HG02943 (cell line): ENCODE results near the gene AMN.

ENCODE experiments used
- ATAC-seq: cut with Tn5 transposase; IDR thresholded peaks from one replicate; pipeline ENCODE4 v1.9.1; 2021; ENCODE audit warnings: mild to moderate bottlenecking, low read depth, moderate library complexity; ENCODE audit not compliant: unreplicated experiment

Gene AMN

GRCh38 chr14:102941419-102942011 lies 19.1 kb downstream of the AMN start:
- ATAC-seq = no peak

- ATAC-seq = no peak
Observed at GRCh38 chr14:102942069-102942468, 19.6 kb downstream of the AMN start.

GRCh38 chr14:102943454-102943853 lies 21.0 kb downstream of the AMN start:
- no peak for ATAC-seq

DNA sequence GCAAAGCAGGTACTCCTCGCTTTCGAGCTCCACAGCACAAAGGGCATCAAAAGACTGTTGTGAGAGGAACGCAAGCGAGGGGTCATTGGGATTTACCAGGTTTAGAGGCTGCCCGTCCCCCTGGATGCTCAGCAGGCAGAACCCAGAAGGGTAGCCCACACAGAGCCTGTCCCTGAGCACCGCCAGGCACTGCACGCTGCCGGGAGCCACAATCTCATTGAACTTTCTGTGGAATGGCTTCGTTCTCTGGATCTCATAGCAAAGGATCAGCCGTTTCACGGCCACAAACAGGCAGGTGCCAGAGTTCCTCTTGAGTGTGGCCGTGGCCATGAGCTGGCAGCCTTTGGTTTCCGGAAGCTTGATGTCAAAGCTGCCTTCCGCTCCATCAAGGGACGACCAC lies 21.5 kb downstream of the AMN start:
- ATAC-seq = no peak

DNA sequence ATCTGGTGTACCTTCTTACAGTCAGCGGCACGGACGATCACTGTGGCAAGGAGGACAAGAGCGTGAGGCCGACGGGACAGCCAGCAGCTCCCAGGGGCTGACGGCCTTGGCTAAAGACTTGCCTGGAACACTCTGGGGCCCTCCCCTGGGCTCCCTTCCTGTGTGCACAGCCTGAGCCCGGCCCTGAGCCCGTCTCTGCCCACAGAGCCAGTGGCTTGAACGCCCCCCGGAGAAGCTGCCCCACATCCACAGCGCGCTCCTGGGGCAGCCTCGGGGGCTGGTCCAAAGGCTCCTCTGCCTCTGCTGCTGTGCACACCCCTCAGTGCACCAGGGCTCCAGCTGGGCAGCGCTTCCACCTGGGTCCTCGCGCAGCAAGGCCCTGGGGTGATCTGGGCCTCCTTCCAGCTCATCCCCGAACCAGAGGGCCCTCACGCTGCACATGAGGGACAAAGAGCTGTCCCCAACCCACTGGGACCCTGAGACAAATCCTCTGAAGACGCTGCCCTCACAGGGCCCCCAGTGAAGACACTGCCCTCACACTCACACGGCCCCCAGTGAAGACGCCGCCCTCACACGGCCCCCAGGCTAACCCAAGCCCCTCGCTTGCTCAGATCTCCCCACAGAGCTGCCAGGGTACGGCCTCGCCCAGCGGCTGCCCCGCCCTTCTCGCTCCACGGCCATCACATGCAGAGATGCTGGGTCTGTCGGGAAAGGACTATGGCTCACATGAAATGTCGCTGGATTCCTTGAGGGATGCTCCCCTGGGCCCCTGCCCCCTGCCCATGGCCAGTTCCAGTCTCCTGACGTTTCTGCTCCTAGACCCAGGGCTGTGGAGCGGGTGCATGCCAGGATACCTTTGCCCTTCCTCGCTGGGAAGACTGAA lies 22.2 kb downstream of the AMN start:
- ATAC-seq = no peak

- no peak for ATAC-seq
Observed at GRCh38 chr14:102945346-102946130, 23.1 kb downstream of the AMN start.

GRCh38 chr14:102947321-102948103 lies 25.0 kb downstream of the AMN start:
- no peak for ATAC-seq

DNA sequence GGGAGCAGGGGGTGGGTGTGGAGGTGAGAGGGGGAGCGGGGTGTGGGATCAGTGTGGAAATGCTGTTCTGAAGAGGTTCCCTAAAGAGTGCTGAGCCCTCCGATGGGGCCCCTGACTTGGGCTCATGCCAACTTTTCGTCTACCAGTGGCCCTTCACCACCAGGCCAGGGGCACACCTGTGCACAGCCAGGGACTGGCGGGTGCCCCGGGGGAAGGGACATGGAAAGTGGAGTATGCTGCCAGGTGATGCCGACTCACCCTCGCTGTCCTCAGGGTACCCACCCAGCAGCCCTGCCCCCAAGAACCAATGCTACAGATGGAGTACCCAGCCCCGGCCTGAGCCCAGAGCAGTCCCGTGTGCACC lies 26.2 kb downstream of the AMN start:
- ATAC-seq = no peak

DNA sequence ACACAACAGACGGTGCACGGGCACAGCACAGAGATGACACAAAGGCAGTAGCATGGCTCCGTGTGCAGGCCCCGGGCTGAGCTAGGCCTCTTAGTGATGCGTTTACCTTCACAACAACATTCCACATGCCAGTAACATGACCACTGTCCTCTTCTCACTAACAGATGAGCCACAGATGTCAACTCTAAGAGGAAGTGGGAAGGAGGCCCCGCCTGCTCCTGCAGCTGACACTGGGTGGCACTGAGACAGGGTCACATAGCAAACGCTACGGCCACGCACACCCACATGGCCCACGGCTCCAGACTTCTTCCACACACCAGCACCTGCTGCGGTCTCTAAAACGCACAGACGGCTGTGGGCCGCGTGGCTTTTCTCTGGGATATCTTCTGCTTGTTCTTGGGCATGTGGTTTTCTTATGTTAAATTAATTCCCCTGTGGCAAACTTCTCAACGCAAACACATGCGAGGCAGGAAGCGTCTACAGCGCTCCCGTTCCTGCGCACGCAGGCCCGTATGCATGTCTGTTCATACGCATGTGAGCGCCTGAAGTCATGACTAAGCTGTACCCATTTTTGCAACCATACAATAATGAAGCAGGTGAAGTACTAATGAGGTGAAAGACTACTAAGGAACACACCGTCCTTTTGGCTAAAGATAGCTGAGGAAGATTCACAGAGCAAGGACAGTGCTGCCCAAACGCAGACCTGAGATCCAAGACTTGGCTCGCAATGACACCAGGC lies 26.8 kb downstream of the AMN start:
- ATAC-seq = no peak

GRCh38 chr14:102949801-102950451 lies 27.5 kb downstream of the AMN start:
- no peak for ATAC-seq

GRCh38 chr14:102951034-102951433 lies 28.6 kb downstream of the AMN start:
- ATAC-seq = no peak

DNA sequence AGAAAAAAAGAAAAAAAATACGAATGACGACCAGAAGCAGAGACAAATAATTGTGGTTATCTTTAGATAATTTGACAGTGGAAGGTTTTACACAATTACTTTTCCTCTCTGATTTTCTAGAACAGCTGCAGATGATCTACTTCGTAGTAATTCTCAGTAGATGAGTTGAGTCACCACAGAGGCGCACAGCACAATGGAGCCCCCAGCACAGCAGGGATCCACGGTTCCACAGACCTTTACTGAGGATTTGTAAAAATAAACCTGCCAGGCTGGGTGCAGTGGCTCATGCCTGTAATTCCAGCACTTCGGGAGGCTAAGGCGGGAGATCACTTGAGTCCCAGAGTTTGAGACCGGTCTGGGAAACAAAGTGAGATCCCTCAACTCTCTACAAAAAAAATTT lies 29.3 kb downstream of the AMN start:
- ATAC-seq = no peak

GRCh38 chr14:102952276-102952675 lies 29.8 kb downstream of the AMN start:
- ATAC-seq = no peak

GRCh38 chr14:102953100-102953499 lies 30.6 kb downstream of the AMN start:
- ATAC-seq = no peak

DNA sequence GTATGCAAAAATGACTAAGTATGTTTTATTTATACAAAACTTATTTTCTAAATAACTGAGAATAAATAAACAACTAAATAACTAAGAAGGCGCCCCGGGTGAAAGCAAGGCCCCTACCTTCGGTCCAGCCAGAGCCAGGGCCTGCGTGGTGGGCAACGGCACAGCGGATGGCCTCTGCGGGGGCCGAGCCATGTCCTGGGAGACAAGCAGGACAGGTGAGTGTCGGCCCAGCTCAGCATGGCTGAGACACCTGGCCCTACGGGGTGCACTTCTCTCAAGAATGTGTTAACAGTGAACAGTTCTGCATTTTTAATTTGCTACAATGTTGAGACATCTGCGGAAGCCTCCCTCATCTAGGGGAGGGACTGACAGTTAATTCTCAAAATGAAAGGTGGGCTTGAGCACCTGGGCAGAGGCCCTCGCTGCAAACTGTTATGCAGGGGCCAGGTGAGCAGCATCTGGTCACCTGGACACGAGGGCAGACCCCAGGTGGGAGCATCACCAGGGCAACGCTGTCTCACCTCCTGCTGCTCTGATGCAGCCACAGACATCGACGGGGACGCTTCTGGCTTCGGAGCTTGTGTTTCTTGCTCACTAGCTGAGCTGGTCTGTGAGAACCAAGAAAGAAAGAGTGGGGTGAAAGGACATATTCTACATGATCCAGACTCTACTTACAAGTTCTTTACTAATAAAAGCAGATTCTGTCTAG lies 31.8 kb downstream of the AMN start:
- no peak for ATAC-seq

- no peak for ATAC-seq
Observed at GRCh38 chr14:102955636-102956408, 33.4 kb downstream of the AMN start.

GRCh38 chr14:102957222-102957621 lies 34.8 kb downstream of the AMN start:
- ATAC-seq = no peak

GRCh38 chr14:102958461-102958860 lies 36.0 kb downstream of the AMN start:
- ATAC-seq = no peak
